Transverse colon (tissue), 3 donors: Measurements from ENCODE around the gene JMJD1C.

Experiments used
- EP300 ChIP-seq: sonication (generic); formaldehyde crosslinking; IDR thresholded peaks from one replicate; pipeline ENCODE4 v1.6.1; 2017; ENCODE audit warnings: antibody characterized with exemption, low read depth
- POLR2A ChIP-seq: fragments of 450-650 bp; IDR thresholded peaks from one replicate; pipeline ENCODE4 v1.6.1; 2016; ENCODE audit warnings: antibody characterized with exemption, mild to moderate bottlenecking, moderate library complexity
- TF ChIP-seq, protein P1 (sequence below), 5 experiments: fragments of 200-600 bp in 3 of 5; fragments of 450-650 bp in 2 of 5; sonication (generic) in 3 of 5; IDR thresholded peaks; 1 replicate in 2 of 5; 2 replicates in 3 of 5; pipeline ENCODE4 v1.5.1; 2016 to 2017; ENCODE audit warnings: antibody characterized with exemption in 5 of 5, inconsistent platforms in 3 of 5, mild to moderate bottlenecking in 2 of 5, moderate library complexity in 1 of 5

DNA sequence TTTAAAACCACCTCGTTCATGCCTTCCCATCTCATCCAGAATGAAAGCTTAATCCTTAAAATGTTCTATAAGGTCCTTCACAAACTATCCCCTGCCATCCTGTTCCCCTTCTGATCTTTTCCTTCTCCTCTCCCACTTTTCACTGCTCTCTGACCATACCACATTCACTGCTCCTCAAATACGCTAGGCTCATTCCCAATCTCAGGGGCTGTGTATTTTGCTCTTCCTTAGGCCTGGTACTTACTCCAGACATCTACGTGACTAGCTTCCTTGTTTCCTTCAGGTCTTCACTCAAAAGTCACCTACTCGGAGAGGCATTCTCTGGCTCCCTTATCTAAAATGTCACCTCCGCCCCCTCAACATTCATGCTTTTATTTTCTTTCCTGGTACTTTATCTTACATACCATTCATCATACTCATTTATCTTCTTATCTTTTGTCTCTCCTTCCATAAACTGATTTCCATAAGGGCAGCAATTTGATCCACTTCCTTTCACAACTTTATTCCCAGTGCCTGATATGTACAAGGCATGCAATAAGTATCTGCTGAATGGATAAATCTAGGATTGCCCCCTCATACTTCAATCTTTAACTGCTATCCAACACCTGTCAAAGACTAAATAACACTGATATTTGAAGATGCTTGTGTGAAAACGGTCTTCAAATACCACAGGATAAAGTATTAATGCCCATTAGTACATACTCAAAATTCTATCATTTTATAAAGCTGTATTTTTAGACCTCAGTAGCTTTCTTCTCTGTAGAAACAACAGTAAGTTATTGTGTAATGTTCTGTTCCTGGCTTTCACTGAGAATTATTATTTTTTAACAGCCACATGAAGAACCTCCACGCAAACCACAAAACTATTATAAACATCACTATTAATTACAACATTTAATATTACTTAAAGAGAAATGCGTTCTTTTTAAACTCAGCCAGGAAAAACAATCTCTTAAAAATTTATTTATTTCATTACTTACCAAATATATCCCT lies 27.0 kb downstream of the JMJD1C start:
- TF ChIP-seq, protein P1, sequence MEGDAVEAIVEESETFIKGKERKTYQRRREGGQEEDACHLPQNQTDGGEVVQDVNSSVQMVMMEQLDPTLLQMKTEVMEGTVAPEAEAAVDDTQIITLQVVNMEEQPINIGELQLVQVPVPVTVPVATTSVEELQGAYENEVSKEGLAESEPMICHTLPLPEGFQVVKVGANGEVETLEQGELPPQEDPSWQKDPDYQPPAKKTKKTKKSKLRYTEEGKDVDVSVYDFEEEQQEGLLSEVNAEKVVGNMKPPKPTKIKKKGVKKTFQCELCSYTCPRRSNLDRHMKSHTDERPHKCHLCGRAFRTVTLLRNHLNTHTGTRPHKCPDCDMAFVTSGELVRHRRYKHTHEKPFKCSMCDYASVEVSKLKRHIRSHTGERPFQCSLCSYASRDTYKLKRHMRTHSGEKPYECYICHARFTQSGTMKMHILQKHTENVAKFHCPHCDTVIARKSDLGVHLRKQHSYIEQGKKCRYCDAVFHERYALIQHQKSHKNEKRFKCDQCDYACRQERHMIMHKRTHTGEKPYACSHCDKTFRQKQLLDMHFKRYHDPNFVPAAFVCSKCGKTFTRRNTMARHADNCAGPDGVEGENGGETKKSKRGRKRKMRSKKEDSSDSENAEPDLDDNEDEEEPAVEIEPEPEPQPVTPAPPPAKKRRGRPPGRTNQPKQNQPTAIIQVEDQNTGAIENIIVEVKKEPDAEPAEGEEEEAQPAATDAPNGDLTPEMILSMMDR (IDR thresholded peaks at IDR 0.05): no peak
- TF ChIP-seq EP300 (no peak), POLR2A (no peak)
